Measurements from ENCODE around the gene HK3. TPM values are rescaled to one million over a fixed set of nuclear protein-coding genes. Genes with fewer than 3 reads are reported as not detected.

The HK3 gene
- total RNA-seq = 100 to 1,000 TPM in 1 of 5 experiments, 10 to 100 TPM in 1, 1 to 10 TPM in 2, under 1 TPM in 1; 0.27 to 118 (median 2.6) TPM
- polyA plus RNA-seq = under 1 TPM in 1 of 2 donors, not detected in 1; 0.55 TPM
- not detected for total RNA-seq

- no peak within 1 kb of the TSS for H3K27ac ChIP-seq (ENCODE audit: low read depth, low read length)
- H3K4me3 ChIP-seq (ENCODE audit: low read length) = no peak within 1 kb of the TSS
- no peaks in the 10 kb centered on the region for H3K27me3 ChIP-seq (ENCODE audit: control insufficient read depth in 2 of 2, insufficient read depth in 2 of 2, low read length in 2 of 2)
- CTCF ChIA-PET = interaction anchor here (0.6 kb wide), 1 partner anchor 12 kb away, joined by 3 read pairs; no protein-coding TSS in a partner anchor
- Mint-ChIP-seq H3K27me3 (peaks cover 0 to 9% (median 0%) of the 10 kb centered on the region in 5 donors), H3K4me1 (peaks cover 8 to 28% (median 18%) of the 10 kb centered on the region in 7 donors), H3K36me3 (peaks cover 5 to 17% (median 7%) of the 10 kb centered on the region in 5 donors), H3K27ac (peak within 1 kb of the TSS in 3 of 9 donors; percentile 29 to 82 (median 45)), H3K9me3 (no peaks in the 10 kb centered on the region), H3K4me3 (peak within 1 kb of the TSS in 1 of 10 donors; percentile 16)
- H3K9me3 ChIP-seq (ENCODE audit: control insufficient read depth in 2 of 3, low read length in 3 of 3) = no peaks in the 10 kb centered on the region
- no peaks in the 10 kb centered on the region for H3K4me1 ChIP-seq (ENCODE audit: control insufficient read depth in 2 of 2, insufficient read depth in 2 of 2, low read length in 2 of 2)
- DNase-seq (no peak), ATAC-seq (peak; percentile 73)
- H3K36me3 ChIP-seq (ENCODE audit: control insufficient read depth in 2 of 3, insufficient read depth in 3 of 3, low read length in 3 of 3) = peaks cover 0 to 16% (median under 1%) of the 10 kb centered on the region in 3 experiments
- POLR2A ChIA-PET = no interaction called here
- intact Hi-C loops (cut with micrococcal nuclease) = no loop called here
These were observed at the start of gene HK3 for GRCh38 chr5:176899296-176899891. TSS of gene HK3 (minus strand) at chr5:176899346. CDS start at chr5:176896159, 3,187 bp downstream.

GRCh38 chr5:176948458-176948857 lies 49.3 kb upstream of the HK3 start:
- Mint-ChIP-seq H3K4me3 (no peak overlapping the region), H3K4me1 (peaks cover 0 to 1% (median 0%) of the 10 kb centered on the region in 7 donors), H3K27me3 (no peaks in the 10 kb centered on the region), H3K9me3 (no peaks in the 10 kb centered on the region), H3K27ac (no peak overlapping the region), H3K36me3 (peaks cover 7 to 56% (median 14%) of the 10 kb centered on the region in 5 donors)
- no peaks in the 10 kb centered on the region for H3K27me3 ChIP-seq (ENCODE audit: control insufficient read depth in 2 of 2, insufficient read depth in 2 of 2, low read length in 2 of 2)
- intact Hi-C loops (cut with micrococcal nuclease) = no loop called here
- peaks cover 0 to 59% (median 3%) of the 10 kb centered on the region in 3 experiments for H3K36me3 ChIP-seq (ENCODE audit: control insufficient read depth in 2 of 3, insufficient read depth in 3 of 3, low read length in 3 of 3)
- ChIA-PET CTCF (no interaction called here), POLR2A (no interaction called here)
- H3K27ac ChIP-seq (ENCODE audit: low read depth, low read length) = no peak overlapping the region
- DNase-seq = no peak
- ATAC-seq = no peak
- no peaks in the 10 kb centered on the region for H3K9me3 ChIP-seq (ENCODE audit: control insufficient read depth in 2 of 3, low read length in 3 of 3)
- no peak overlapping the region for H3K4me3 ChIP-seq (ENCODE audit: low read length)
- H3K4me1 ChIP-seq (ENCODE audit: control insufficient read depth in 2 of 2, insufficient read depth in 2 of 2, low read length in 2 of 2) = no peaks in the 10 kb centered on the region

GRCh38 chr5:176947847-176948246 lies 48.7 kb upstream of the HK3 start:
- CTCF ChIA-PET = no interaction called here
- no peak overlapping the region for H3K27ac ChIP-seq (ENCODE audit: low read depth, low read length)
- Mint-ChIP-seq H3K27me3 (no peaks in the 10 kb centered on the region), H3K4me1 (peaks cover 0 to 1% (median 0%) of the 10 kb centered on the region in 7 donors), H3K9me3 (no peaks in the 10 kb centered on the region), H3K36me3 (peaks cover 7 to 56% (median 20%) of the 10 kb centered on the region in 5 donors), H3K27ac (no peak overlapping the region), H3K4me3 (no peak overlapping the region)
- H3K36me3 ChIP-seq (ENCODE audit: control insufficient read depth in 2 of 3, insufficient read depth in 3 of 3, low read length in 3 of 3) = peaks cover 0 to 62% (median 3%) of the 10 kb centered on the region in 3 experiments
- H3K4me3 ChIP-seq (ENCODE audit: low read length) = no peak overlapping the region
- H3K27me3 ChIP-seq (ENCODE audit: control insufficient read depth in 2 of 2, insufficient read depth in 2 of 2, low read length in 2 of 2) = no peaks in the 10 kb centered on the region
- no peaks in the 10 kb centered on the region for H3K9me3 ChIP-seq (ENCODE audit: control insufficient read depth in 2 of 3, low read length in 3 of 3)
- no peaks in the 10 kb centered on the region for H3K4me1 ChIP-seq (ENCODE audit: control insufficient read depth in 2 of 2, insufficient read depth in 2 of 2, low read length in 2 of 2)
- POLR2A ChIA-PET = interaction anchor here (0.7 kb wide), 1 partner anchor 63 kb away, joined by 3 read pairs; no protein-coding TSS in a partner anchor
- no peak for DNase-seq
- intact Hi-C loops (cut with micrococcal nuclease) = no loop called here
- ATAC-seq = no peak

GRCh38 chr5:176944268-176944667 lies 45.1 kb upstream of the HK3 start:
- no peak for ATAC-seq
- Mint-ChIP-seq H3K27me3 (no peaks in the 10 kb centered on the region), H3K36me3 (peaks cover 4 to 49% (median 21%) of the 10 kb centered on the region in 5 donors), H3K4me3 (no peak overlapping the region), H3K4me1 (no peaks in the 10 kb centered on the region), H3K27ac (peak overlapping the region in 1 of 9 donors; percentile 16), H3K9me3 (no peaks in the 10 kb centered on the region)
- no peaks in the 10 kb centered on the region for H3K27me3 ChIP-seq (ENCODE audit: control insufficient read depth in 2 of 2, insufficient read depth in 2 of 2, low read length in 2 of 2)
- no peaks in the 10 kb centered on the region for H3K4me1 ChIP-seq (ENCODE audit: control insufficient read depth in 2 of 2, insufficient read depth in 2 of 2, low read length in 2 of 2)
- H3K4me3 ChIP-seq (ENCODE audit: low read length) = no peak overlapping the region
- CTCF ChIA-PET = no interaction called here
- H3K36me3 ChIP-seq (ENCODE audit: control insufficient read depth in 2 of 3, insufficient read depth in 3 of 3, low read length in 3 of 3) = peaks cover 0 to 66% (median 0%) of the 10 kb centered on the region in 3 experiments
- no peaks in the 10 kb centered on the region for H3K9me3 ChIP-seq (ENCODE audit: control insufficient read depth in 2 of 3, low read length in 3 of 3)
- intact Hi-C loops (cut with micrococcal nuclease) = no loop called here
- POLR2A ChIA-PET = no interaction called here
- no peak overlapping the region for H3K27ac ChIP-seq (ENCODE audit: low read depth, low read length)
- no peak for DNase-seq

GRCh38 chr5:176943816-176944215 lies 44.7 kb upstream of the HK3 start:
- ChIA-PET CTCF (interaction anchor here (0.6 kb wide), 1 partner anchor 40 kb away, joined by 3 read pairs; no protein-coding TSS in a partner anchor), POLR2A (no interaction called here)
- H3K36me3 ChIP-seq (ENCODE audit: control insufficient read depth in 2 of 3, insufficient read depth in 3 of 3, low read length in 3 of 3) = peaks cover 0 to 66% (median 0%) of the 10 kb centered on the region in 3 experiments
- no peak overlapping the region for H3K4me3 ChIP-seq (ENCODE audit: low read length)
- intact Hi-C loops (cut with micrococcal nuclease) = no loop called here
- H3K36me3 Mint-ChIP-seq = peaks cover 4 to 47% (median 21%) of the 10 kb centered on the region in 5 donors
- no peaks in the 10 kb centered on the region for H3K27me3 Mint-ChIP-seq
- H3K27ac ChIP-seq (ENCODE audit: low read depth, low read length) = no peak overlapping the region
- H3K27ac Mint-ChIP-seq = no peak overlapping the region
- no peaks in the 10 kb centered on the region for H3K27me3 ChIP-seq (ENCODE audit: control insufficient read depth in 2 of 2, insufficient read depth in 2 of 2, low read length in 2 of 2)
- no peaks in the 10 kb centered on the region for H3K9me3 Mint-ChIP-seq
- H3K4me3 Mint-ChIP-seq = no peak overlapping the region
- H3K4me1 ChIP-seq (ENCODE audit: control insufficient read depth in 2 of 2, insufficient read depth in 2 of 2, low read length in 2 of 2) = no peaks in the 10 kb centered on the region
- no peaks in the 10 kb centered on the region for H3K9me3 ChIP-seq (ENCODE audit: control insufficient read depth in 2 of 3, low read length in 3 of 3)
- ATAC-seq = no peak
- no peaks in the 10 kb centered on the region for H3K4me1 Mint-ChIP-seq
- no peak for DNase-seq

- Mint-ChIP-seq H3K4me1 (peaks cover 0 to under 1% (median 0%) of the 10 kb centered on the region in 7 donors), H3K4me3 (no peak overlapping the region), H3K36me3 (peaks cover 0 to 44% (median 17%) of the 10 kb centered on the region in 5 donors), H3K27me3 (no peaks in the 10 kb centered on the region), H3K9me3 (no peaks in the 10 kb centered on the region), H3K27ac (no peak overlapping the region)
- ATAC-seq (no peak), DNase-seq (no peak)
- Histone ChIP-seq H3K4me1 (ENCODE audit: control insufficient read depth in 2 of 2, insufficient read depth in 2 of 2, low read length in 2 of 2) (no peaks in the 10 kb centered on the region), H3K36me3 (ENCODE audit: control insufficient read depth in 2 of 3, insufficient read depth in 3 of 3, low read length in 3 of 3) (peaks cover 0 to 68% (median 0%) of the 10 kb centered on the region in 3 experiments), H3K4me3 (ENCODE audit: low read length) (no peak overlapping the region), H3K27ac (ENCODE audit: low read depth, low read length) (no peak overlapping the region), H3K27me3 (ENCODE audit: control insufficient read depth in 2 of 2, insufficient read depth in 2 of 2, low read length in 2 of 2) (no peaks in the 10 kb centered on the region), H3K9me3 (ENCODE audit: control insufficient read depth in 2 of 3, low read length in 3 of 3) (no peaks in the 10 kb centered on the region)
- POLR2A ChIA-PET = no interaction called here
- intact Hi-C loops (cut with micrococcal nuclease) = no loop called here
- CTCF ChIA-PET = no interaction called here
These were observed 42.8 kb upstream of the HK3 start for GRCh38 chr5:176941951-176942350.

All from naive thymus-derived CD4-positive, alpha-beta T cell (primary cell).